ENCODE measurements around the gene ETV6. TPM values are rescaled to one million over a fixed set of nuclear protein-coding genes. Genes with fewer than 3 reads are reported as not detected.

ETV6 gene
- total RNA-seq, 1 experiment from 2014 or later: 14.1 TPM

- Histone ChIP-seq H4K20me1 (ENCODE audit: insufficient read depth) (no peaks in the 10 kb centered on the region), H3K9me2 (ENCODE audit: insufficient read depth) (no peaks in the 10 kb centered on the region), H3K9ac (ENCODE audit: low read length) (no peak overlapping the region), H3K36me3 (ENCODE audit: control insufficient read depth in 1 of 2, insufficient read depth in 2 of 2, low read length in 2 of 2) (no peaks in the 10 kb centered on the region), H3K4me3 (replicated peaks in 1 of 2; ENCODE audit: low read depth in 1 of 2, low read length in 2 of 2) (no peak overlapping the region), H3K9me3 (ENCODE audit: control insufficient read depth in 1 of 2, insufficient read depth in 1 of 2, low read depth in 1 of 2, low read length in 2 of 2) (no peaks in the 10 kb centered on the region), H3K4me1 (ENCODE audit: control insufficient read depth in 1 of 2, insufficient read depth in 2 of 2, low read length in 2 of 2) (peaks cover 8 to 12% of the 10 kb centered on the region in 2 experiments), H3K79me2 (ENCODE audit: insufficient read depth, low read length) (no peaks in the 10 kb centered on the region), H3K27ac (ENCODE audit: low read depth, low read length) (no peak overlapping the region), H3K4me2 (ENCODE audit: low read length) (no peak overlapping the region), H2AFZ (ENCODE audit: low read depth, low read length, poor library complexity, severe bottlenecking) (no peak overlapping the region), H3K27me3 (ENCODE audit: insufficient read depth, low read length) (no peaks in the 10 kb centered on the region)
- CTCF ChIA-PET: no interaction called here
- ATAC-seq: no peak
- no TSS peak for BruUV-seq (replicated peaks)
- no peak for DNase-seq (ENCODE audit: low read depth, low spot score)
- intact Hi-C loops (cut with micrococcal nuclease): no loop called here
- POLR2A ChIA-PET: interaction anchor here (1.4 kb wide), 1 partner anchor 13 kb away, joined by 3 read pairs; no protein-coding TSS in a partner anchor
- RAD21 ChIA-PET (ENCODE audit: low non-redundant PET in 1 of 2, low total read pairs in 2 of 2, uncharacterized antibody in 2 of 2, unreplicated experiment in 2 of 2): no interaction called here
- TF ChIP-seq YY1 (IDR thresholded peaks at IDR 0.05; ENCODE audit: extremely low read depth, insufficient replicate concordance, low read depth, low read length): no peak
- no peak for TF ChIP-seq ZFX (IDR thresholded peaks at IDR 0.05)
- TF ChIP-seq ELF1 (IDR thresholded peaks at IDR 0.05; ENCODE audit: borderline replicate concordance, low read depth): no peak
Measured at GRCh38 chr12:11716794-11717518, 67.5 kb downstream of the ETV6 start.

- H3K4me3 ChIP-seq (replicated peaks in 1 of 2; ENCODE audit: low read depth in 1 of 2, low read length in 2 of 2): no peak overlapping the region
- no peaks in the 10 kb centered on the region for H3K36me3 ChIP-seq (ENCODE audit: control insufficient read depth in 1 of 2, insufficient read depth in 2 of 2, low read length in 2 of 2)
- H2AFZ ChIP-seq (ENCODE audit: low read depth, low read length, poor library complexity, severe bottlenecking): no peak overlapping the region
- H3K4me2 ChIP-seq (ENCODE audit: low read length): no peak overlapping the region
- no peak for TF ChIP-seq ZBTB33 (IDR thresholded peaks at IDR 0.05; ENCODE audit: extremely low read depth, insufficient replicate concordance, low read length)
- no peaks in the 10 kb centered on the region for H4K20me1 ChIP-seq (ENCODE audit: insufficient read depth)
- no peaks in the 10 kb centered on the region for H3K9me2 ChIP-seq (ENCODE audit: insufficient read depth)
- intact Hi-C loops (cut with micrococcal nuclease): no loop called here
- H3K9ac ChIP-seq (ENCODE audit: low read length): no peak overlapping the region
- H3K4me1 ChIP-seq (ENCODE audit: control insufficient read depth in 1 of 2, insufficient read depth in 2 of 2, low read length in 2 of 2): peaks cover 8 to 12% of the 10 kb centered on the region in 2 experiments
- H3K27me3 ChIP-seq (ENCODE audit: insufficient read depth, low read length): no peaks in the 10 kb centered on the region
- H3K27ac ChIP-seq (ENCODE audit: low read depth, low read length): no peak overlapping the region
- no TSS peak for BruUV-seq (replicated peaks)
- no peaks in the 10 kb centered on the region for H3K79me2 ChIP-seq (ENCODE audit: insufficient read depth, low read length)
- DNase-seq (ENCODE audit: low read depth, low spot score): no peak
- CTCF ChIA-PET: no interaction called here
- POLR2A ChIA-PET: interaction anchor here (1.4 kb wide), 1 partner anchor 13 kb away, joined by 3 read pairs; no protein-coding TSS in a partner anchor
- no peaks in the 10 kb centered on the region for H3K9me3 ChIP-seq (ENCODE audit: control insufficient read depth in 1 of 2, insufficient read depth in 1 of 2, low read depth in 1 of 2, low read length in 2 of 2)
- RAD21 ChIA-PET (ENCODE audit: low non-redundant PET in 1 of 2, low total read pairs in 2 of 2, uncharacterized antibody in 2 of 2, unreplicated experiment in 2 of 2): no interaction called here
- no peak for ATAC-seq
Measured at GRCh38 chr12:11717519-11717961, 68.1 kb downstream of the ETV6 start.
